RWPE1 (cell line): ENCODE results near the gene PELI3.

ENCODE experiments used
- CTCF ChIA-PET: fragments of 350-600 bp; sonication (Branson Sonifier 250); formaldehyde crosslinking; extraction: SDS; loops from one replicate; lab custom pipeline; 2021; lab: Yijun Ruan, JAX
- POLR2A ChIA-PET: fragments of 400-600 bp; formaldehyde crosslinking; extraction: SDS; loops from one replicate; lab custom pipeline; 2020; ENCODE audit warnings: antibody characterized with exemption; ENCODE audit not compliant: low non-redundant PET; lab: Yijun Ruan, JAX
- DNase-seq: peaks from one replicate; pipeline ENCODE4 v3.0.0; 2012; ENCODE audit warnings: low spot score
- H3K27ac ChIP-seq: fragments of 450-650 bp; 2 replicates; pipeline ENCODE4 v1.5.1; 2017
- TF ChIP-seq, protein P1 (sequence below): fragments of 450-650 bp; conservative IDR thresholded peaks from 2 replicates; pipeline ENCODE4 v1.5.1; 2017; ENCODE audit warnings: low read depth, mild to moderate bottlenecking

The PELI3 gene

GRCh38 chr11:66447012-66447411, 19.7 kb upstream of the PELI3 start:
- ChIA-PET POLR2A (no interaction called here), CTCF (interaction anchor here (0.5 to 1.1 kb wide), 2 partner anchors 8 to 18 kb away, joined by 3 to 5 read pairs; partner anchors contain the start of gene MRPL11)
- H3K27ac ChIP-seq, result no peak overlapping the region
- TF ChIP-seq, protein P1, sequence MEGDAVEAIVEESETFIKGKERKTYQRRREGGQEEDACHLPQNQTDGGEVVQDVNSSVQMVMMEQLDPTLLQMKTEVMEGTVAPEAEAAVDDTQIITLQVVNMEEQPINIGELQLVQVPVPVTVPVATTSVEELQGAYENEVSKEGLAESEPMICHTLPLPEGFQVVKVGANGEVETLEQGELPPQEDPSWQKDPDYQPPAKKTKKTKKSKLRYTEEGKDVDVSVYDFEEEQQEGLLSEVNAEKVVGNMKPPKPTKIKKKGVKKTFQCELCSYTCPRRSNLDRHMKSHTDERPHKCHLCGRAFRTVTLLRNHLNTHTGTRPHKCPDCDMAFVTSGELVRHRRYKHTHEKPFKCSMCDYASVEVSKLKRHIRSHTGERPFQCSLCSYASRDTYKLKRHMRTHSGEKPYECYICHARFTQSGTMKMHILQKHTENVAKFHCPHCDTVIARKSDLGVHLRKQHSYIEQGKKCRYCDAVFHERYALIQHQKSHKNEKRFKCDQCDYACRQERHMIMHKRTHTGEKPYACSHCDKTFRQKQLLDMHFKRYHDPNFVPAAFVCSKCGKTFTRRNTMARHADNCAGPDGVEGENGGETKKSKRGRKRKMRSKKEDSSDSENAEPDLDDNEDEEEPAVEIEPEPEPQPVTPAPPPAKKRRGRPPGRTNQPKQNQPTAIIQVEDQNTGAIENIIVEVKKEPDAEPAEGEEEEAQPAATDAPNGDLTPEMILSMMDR, result no peak
- DNase-seq, result no peak

- H3K27ac ChIP-seq, result no peak overlapping the region
- DNase-seq, result no peak
- ChIA-PET CTCF (no interaction called here), POLR2A (no interaction called here)
- TF ChIP-seq, protein P1, result no peak
Observed at GRCh38 chr11:66448523-66448922, 18.2 kb upstream of the PELI3 start.

GRCh38 chr11:66450560-66450959, 16.1 kb upstream of the PELI3 start:
- H3K27ac ChIP-seq, result no peak overlapping the region
- DNase-seq, result no peak
- ChIA-PET CTCF (no interaction called here), POLR2A (no interaction called here)
- TF ChIP-seq, protein P1, result no peak

GRCh38 chr11:66451663-66452062, 15.0 kb upstream of the PELI3 start:
- no peak for DNase-seq
- POLR2A ChIA-PET, result interaction anchor here (0.5 kb wide), 1 partner anchor 60 kb away, joined by 3 read pairs; no protein-coding TSS in a partner anchor
- TF ChIP-seq, protein P1, result no peak
- H3K27ac ChIP-seq, result no peak overlapping the region
- CTCF ChIA-PET, result no interaction called here

DNA sequence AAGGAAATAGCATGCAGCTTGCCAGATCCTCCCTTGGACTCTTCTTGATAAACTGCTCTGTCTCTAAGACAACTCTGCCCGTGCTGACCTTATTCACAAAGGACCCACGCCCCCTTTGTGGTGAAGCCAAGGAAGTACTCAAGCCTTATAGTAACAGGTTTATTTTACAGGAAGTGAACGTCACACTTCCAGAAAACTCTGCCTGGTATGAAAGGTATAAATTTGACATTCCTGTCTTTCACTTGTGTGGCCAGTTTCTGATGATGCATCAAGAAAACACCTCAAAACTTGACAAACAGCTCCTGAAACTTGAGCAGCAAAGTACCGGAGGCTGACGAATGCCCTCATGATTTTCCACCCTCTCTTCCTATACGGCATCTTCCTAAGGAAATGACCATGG, 12.5 kb upstream of the PELI3 start:
- no peak overlapping the region for H3K27ac ChIP-seq
- DNase-seq, result peak; percentile 51
- POLR2A ChIA-PET, result no interaction called here
- CTCF ChIA-PET, result interaction anchor here (1.0 kb wide), 1 partner anchor 45 kb away, joined by 4 read pairs; no protein-coding TSS in a partner anchor
- TF ChIP-seq, protein P1, result no peak

DNA sequence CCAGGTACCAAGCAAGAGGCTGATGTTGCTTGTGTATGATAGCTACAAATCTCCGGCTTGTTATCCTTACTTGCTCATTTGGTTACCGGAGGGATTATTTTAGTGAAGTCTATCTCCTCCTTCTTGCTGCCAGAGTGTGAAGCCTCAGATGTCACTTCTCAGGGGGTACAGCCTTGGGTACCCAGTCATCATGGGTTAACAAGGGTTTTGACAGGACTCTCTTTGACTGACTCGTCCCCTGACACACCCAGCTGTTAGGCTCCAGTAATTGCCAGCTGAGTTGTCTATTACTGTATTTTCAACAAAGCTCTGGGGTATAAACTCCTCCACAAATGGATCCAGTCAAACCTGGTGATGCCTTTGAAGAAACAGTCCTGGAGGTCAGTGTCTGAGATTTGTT, 11.9 kb upstream of the PELI3 start:
- no peak overlapping the region for H3K27ac ChIP-seq
- POLR2A ChIA-PET, result no interaction called here
- TF ChIP-seq, protein P1, result no peak
- CTCF ChIA-PET, result interaction anchor here (1.0 to 1.1 kb wide), 2 partner anchors 25 to 46 kb away, joined by 4 read pairs; no protein-coding TSS in a partner anchor
- no peak for DNase-seq
